Stromal cell of bone marrow (primary cell): ENCODE measurements around the gene PTPRG.
A peak's percentile ranks its signal among the peaks of the same experiment; 100 is the strongest.

Experiments
- DNase-seq: peaks from one replicate; pipeline ENCODE4 v3.0.0-alpha.2; 2012; ENCODE audit warnings: low read depth

The PTPRG gene

GRCh38 chr3:61828880-61829721, 267.7 kb downstream of the PTPRG start:
- DNase-seq = no peak

- no peak for DNase-seq
These were observed 268.5 kb downstream of the PTPRG start for GRCh38 chr3:61829722-61830350.

- no peak for DNase-seq
These were observed 270.6 kb downstream of the PTPRG start for GRCh38 chr3:61831973-61832372.

GRCh38 chr3:61832375-61833229, 271.2 kb downstream of the PTPRG start:
- no peak for DNase-seq

GRCh38 chr3:61839256-61839655, 277.9 kb downstream of the PTPRG start:
- DNase-seq = no peak

- DNase-seq = peak; percentile 63
These were observed 279.9 kb downstream of the PTPRG start for GRCh38 chr3:61841111-61841845.

- no peak for DNase-seq
These were observed 280.6 kb downstream of the PTPRG start for GRCh38 chr3:61841988-61842387.

- DNase-seq = no peak
These were observed 283.0 kb downstream of the PTPRG start for GRCh38 chr3:61844346-61844745.

- no peak for DNase-seq
These were observed 285.1 kb downstream of the PTPRG start for GRCh38 chr3:61846488-61846887.

GRCh38 chr3:61847784-61848462, 286.6 kb downstream of the PTPRG start:
- peak; percentile 51 for DNase-seq

- peak; percentile 85 for DNase-seq
These were observed 287.5 kb downstream of the PTPRG start for GRCh38 chr3:61848885-61849284.

- DNase-seq = no peak
These were observed 292.5 kb downstream of the PTPRG start for GRCh38 chr3:61853912-61854311.

GRCh38 chr3:61855211-61855610, 293.8 kb downstream of the PTPRG start:
- DNase-seq = peak; percentile 13

GRCh38 chr3:61857297-61857696, 295.9 kb downstream of the PTPRG start:
- DNase-seq = no peak

GRCh38 chr3:61858054-61858453, 296.7 kb downstream of the PTPRG start:
- DNase-seq = peak; percentile 29

- no peak for DNase-seq
These were observed 300.0 kb downstream of the PTPRG start for GRCh38 chr3:61861410-61861809.

GRCh38 chr3:61862614-61863289, 301.4 kb downstream of the PTPRG start:
- no peak for DNase-seq

- no peak for DNase-seq
These were observed 302.2 kb downstream of the PTPRG start for GRCh38 chr3:61863579-61863978.

- DNase-seq = no peak
These were observed 303.5 kb downstream of the PTPRG start for GRCh38 chr3:61864886-61865285.

GRCh38 chr3:61865466-61866152, 304.2 kb downstream of the PTPRG start:
- no peak for DNase-seq
